ENCODE results near the gene PCDHGA8.

Gene PCDHGA8

GRCh38 chr5:141356133-141356532, 36.3 kb upstream of the PCDHGA8 start:
- Histone ChIP-seq H3K27me3 (replicated peaks; ENCODE audit: control insufficient read depth, insufficient read depth, low read length) (peaks cover 4% of the 10 kb centered on the region), H3K9ac (ENCODE audit: low read length) (no peak overlapping the region), H3K4me3 (ENCODE audit: low read length) (peak overlapping the region; percentile 79), H3K36me3 (ENCODE audit: control insufficient read depth, insufficient read depth, low read length, severe bottlenecking) (no peaks in the 10 kb centered on the region), H3K4me1 (ENCODE audit: control insufficient read depth, insufficient read depth, low read length) (no peaks in the 10 kb centered on the region), H3K9me3 (ENCODE audit: control insufficient read depth, low read length) (peaks cover 63% of the 10 kb centered on the region)
- DNase-seq (ENCODE audit: low read depth): no peak

- no peak for DNase-seq (ENCODE audit: low read depth)
- no peaks in the 10 kb centered on the region for H3K4me1 ChIP-seq (ENCODE audit: control insufficient read depth, insufficient read depth, low read length)
- no peaks in the 10 kb centered on the region for H3K36me3 ChIP-seq (ENCODE audit: control insufficient read depth, insufficient read depth, low read length, severe bottlenecking)
- peaks cover 66% of the 10 kb centered on the region for H3K9me3 ChIP-seq (ENCODE audit: control insufficient read depth, low read length)
- H3K27me3 ChIP-seq (replicated peaks; ENCODE audit: control insufficient read depth, insufficient read depth, low read length): peaks cover 4% of the 10 kb centered on the region
- no peak overlapping the region for H3K9ac ChIP-seq (ENCODE audit: low read length)
- peak overlapping the region; percentile 58 for H3K4me3 ChIP-seq (ENCODE audit: low read length)
Observed at GRCh38 chr5:141356950-141357349, 35.5 kb upstream of the PCDHGA8 start.

- Histone ChIP-seq H3K4me3 (ENCODE audit: low read length) (peak within 1 kb of the TSS; percentile 78), H3K4me1 (ENCODE audit: control insufficient read depth, insufficient read depth, low read length) (no peaks in the 10 kb centered on the region), H3K36me3 (ENCODE audit: control insufficient read depth, insufficient read depth, low read length, severe bottlenecking) (no peaks in the 10 kb centered on the region), H3K9me3 (ENCODE audit: control insufficient read depth, low read length) (peaks cover 89% of the 10 kb centered on the region), H3K9ac (ENCODE audit: low read length) (peak within 1 kb of the TSS; percentile 54), H3K27me3 (replicated peaks; ENCODE audit: control insufficient read depth, insufficient read depth, low read length) (peaks cover 6% of the 10 kb centered on the region)
- DNase-seq (ENCODE audit: low read depth): peak; percentile 37
Observed at GRCh38 chr5:141359790-141360426, 32.5 kb upstream of the PCDHGA8 start, which contains the start of gene PCDHGB2. Gene PCDHGB2, plus strand, starts transcription at chr5:141359994. Its CDS starts 142 bp downstream, at chr5:141360136.

- no peak overlapping the region for H3K9ac ChIP-seq (ENCODE audit: low read length)
- H3K4me1 ChIP-seq (ENCODE audit: control insufficient read depth, insufficient read depth, low read length): no peaks in the 10 kb centered on the region
- no peak for DNase-seq (ENCODE audit: low read depth)
- peaks cover 8% of the 10 kb centered on the region for H3K27me3 ChIP-seq (replicated peaks; ENCODE audit: control insufficient read depth, insufficient read depth, low read length)
- H3K4me3 ChIP-seq (ENCODE audit: low read length): peak overlapping the region; percentile 78
- H3K36me3 ChIP-seq (ENCODE audit: control insufficient read depth, insufficient read depth, low read length, severe bottlenecking): no peaks in the 10 kb centered on the region
- H3K9me3 ChIP-seq (ENCODE audit: control insufficient read depth, low read length): peaks cover 92% of the 10 kb centered on the region
Observed at GRCh38 chr5:141360685-141361084, 31.7 kb upstream of the PCDHGA8 start.

- H3K4me1 ChIP-seq (ENCODE audit: control insufficient read depth, insufficient read depth, low read length): no peaks in the 10 kb centered on the region
- no peak for DNase-seq (ENCODE audit: low read depth)
- H3K4me3 ChIP-seq (ENCODE audit: low read length): no peak overlapping the region
- H3K36me3 ChIP-seq (ENCODE audit: control insufficient read depth, insufficient read depth, low read length, severe bottlenecking): no peaks in the 10 kb centered on the region
- peaks cover 87% of the 10 kb centered on the region for H3K9me3 ChIP-seq (ENCODE audit: control insufficient read depth, low read length)
- H3K27me3 ChIP-seq (replicated peaks; ENCODE audit: control insufficient read depth, insufficient read depth, low read length): peaks cover 16% of the 10 kb centered on the region
- H3K9ac ChIP-seq (ENCODE audit: low read length): no peak overlapping the region
Observed at GRCh38 chr5:141362719-141363118, 29.7 kb upstream of the PCDHGA8 start.

- H3K9ac ChIP-seq (ENCODE audit: low read length): no peak within 1 kb of the TSS
- H3K4me3 ChIP-seq (ENCODE audit: low read length): peak within 1 kb of the TSS; percentile 68
- peak; percentile 5 for DNase-seq (ENCODE audit: low read depth)
- H3K9me3 ChIP-seq (ENCODE audit: control insufficient read depth, low read length): peaks cover 76% of the 10 kb centered on the region
- no peaks in the 10 kb centered on the region for H3K36me3 ChIP-seq (ENCODE audit: control insufficient read depth, insufficient read depth, low read length, severe bottlenecking)
- peaks cover 16% of the 10 kb centered on the region for H3K27me3 ChIP-seq (replicated peaks; ENCODE audit: control insufficient read depth, insufficient read depth, low read length)
- H3K4me1 ChIP-seq (ENCODE audit: control insufficient read depth, insufficient read depth, low read length): no peaks in the 10 kb centered on the region
Observed at GRCh38 chr5:141363952-141364660, 28.3 kb upstream of the PCDHGA8 start, which contains the start of gene PCDHGA5. Gene PCDHGA5, plus strand, starts transcription at chr5:141364162. Its CDS starts 169 bp downstream, at chr5:141364331.

GRCh38 chr5:141366016-141366896, 26.2 kb upstream of the PCDHGA8 start:
- H3K9ac ChIP-seq (ENCODE audit: low read length): no peak overlapping the region
- peaks cover 4% of the 10 kb centered on the region for H3K4me1 ChIP-seq (ENCODE audit: control insufficient read depth, insufficient read depth, low read length)
- H3K27me3 ChIP-seq (replicated peaks; ENCODE audit: control insufficient read depth, insufficient read depth, low read length): peaks cover 22% of the 10 kb centered on the region
- no peak for DNase-seq (ENCODE audit: low read depth)
- no peaks in the 10 kb centered on the region for H3K36me3 ChIP-seq (ENCODE audit: control insufficient read depth, insufficient read depth, low read length, severe bottlenecking)
- peaks cover 70% of the 10 kb centered on the region for H3K9me3 ChIP-seq (ENCODE audit: control insufficient read depth, low read length)
- H3K4me3 ChIP-seq (ENCODE audit: low read length): no peak overlapping the region

- Histone ChIP-seq H3K4me3 (ENCODE audit: low read length) (peak within 1 kb of the TSS; percentile 80), H3K36me3 (ENCODE audit: control insufficient read depth, insufficient read depth, low read length, severe bottlenecking) (no peaks in the 10 kb centered on the region), H3K4me1 (ENCODE audit: control insufficient read depth, insufficient read depth, low read length) (peaks cover 4% of the 10 kb centered on the region), H3K9me3 (ENCODE audit: control insufficient read depth, low read length) (peaks cover 69% of the 10 kb centered on the region), H3K9ac (ENCODE audit: low read length) (peak within 1 kb of the TSS; percentile 73), H3K27me3 (replicated peaks; ENCODE audit: control insufficient read depth, insufficient read depth, low read length) (peaks cover 21% of the 10 kb centered on the region)
- DNase-seq (ENCODE audit: low read depth): peak; percentile 19
Observed at GRCh38 chr5:141369994-141370848, 22.2 kb upstream of the PCDHGA8 start, which contains the start of gene PCDHGB3. Gene PCDHGB3, plus strand, starts transcription at chr5:141370242. Its CDS starts 153 bp downstream, at chr5:141370395.

- Histone ChIP-seq H3K36me3 (ENCODE audit: control insufficient read depth, insufficient read depth, low read length, severe bottlenecking) (no peaks in the 10 kb centered on the region), H3K4me1 (ENCODE audit: control insufficient read depth, insufficient read depth, low read length) (peaks cover 4% of the 10 kb centered on the region), H3K27me3 (replicated peaks; ENCODE audit: control insufficient read depth, insufficient read depth, low read length) (peaks cover 11% of the 10 kb centered on the region), H3K9ac (ENCODE audit: low read length) (no peak overlapping the region), H3K9me3 (ENCODE audit: control insufficient read depth, low read length) (peaks cover 61% of the 10 kb centered on the region), H3K4me3 (ENCODE audit: low read length) (peak overlapping the region; percentile 16)
- DNase-seq (ENCODE audit: low read depth): no peak
Observed at GRCh38 chr5:141371572-141372475, 20.6 kb upstream of the PCDHGA8 start.
